ENCODE measurements around the gene DCST2.

DCST2 gene

GRCh38 chr1:155024315-155024714 lies 9.3 kb downstream of the DCST2 start:
- no peak overlapping the region for H3K4me2 ChIP-seq (ENCODE audit: insufficient read depth, low read length)
- no peak overlapping the region for H3K9ac ChIP-seq (ENCODE audit: low read depth, low read length)
- H3K27ac ChIP-seq (ENCODE audit: low read length): no peak overlapping the region
- no peak overlapping the region for H3K4me3 ChIP-seq (ENCODE audit: low read depth in 1 of 2, low read length in 2 of 2)
- no peak for ATAC-seq (ENCODE audit: insufficient read depth, low read depth)
- no peaks in the 10 kb centered on the region for H3K79me2 ChIP-seq (ENCODE audit: insufficient read depth, low read length)
- H3K27me3 ChIP-seq (ENCODE audit: insufficient read depth, low read length, poor library complexity): peaks cover 17% of the 10 kb centered on the region
- H3K9me3 ChIP-seq (ENCODE audit: insufficient read depth, low read length, severe bottlenecking): no peaks in the 10 kb centered on the region
- H3K36me3 ChIP-seq (ENCODE audit: insufficient read depth, low read length): no peaks in the 10 kb centered on the region
- H2AFZ ChIP-seq (ENCODE audit: low read depth, low read length): no peak overlapping the region
- H4K20me1 ChIP-seq (ENCODE audit: insufficient read depth, low read length): peaks cover 7% of the 10 kb centered on the region; the same call in 1 of the 2 replicates
- TF ChIP-seq EZH2 (IDR thresholded peaks at IDR 0.05; ENCODE audit: borderline replicate concordance, low read depth, low read length, severe bottlenecking) (no peak), CTCF (IDR thresholded peaks at IDR 0.05; ENCODE audit: borderline replicate concordance, extremely low read depth, low read length, poor library complexity, severe bottlenecking) (no peak)
- H3K4me1 ChIP-seq (ENCODE audit: insufficient read depth, low read length): no peaks in the 10 kb centered on the region
- no peak for DNase-seq

DNA sequence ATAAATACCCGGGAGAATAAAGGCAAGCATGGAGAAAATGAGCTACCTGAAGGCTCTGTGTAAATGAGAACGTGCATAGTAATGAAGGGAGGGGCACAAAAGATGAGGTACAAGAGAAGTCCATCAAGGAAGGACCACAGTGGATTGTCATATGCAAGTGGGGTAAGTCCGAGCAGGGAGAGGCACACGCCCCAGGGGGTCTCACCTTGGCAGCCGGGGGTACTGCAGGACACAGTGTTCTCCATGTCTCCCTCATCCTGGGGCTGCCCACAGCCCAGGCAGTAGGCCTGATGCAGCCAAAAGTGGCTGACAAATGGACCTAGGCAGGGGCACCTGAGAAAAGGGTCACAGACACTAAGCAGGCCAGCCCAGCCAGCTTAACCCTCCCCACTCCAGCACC lies 10.0 kb downstream of the DCST2 start:
- Histone ChIP-seq H3K9me3 (ENCODE audit: insufficient read depth, low read length, severe bottlenecking) (no peaks in the 10 kb centered on the region), H3K4me2 (ENCODE audit: insufficient read depth, low read length) (no peak overlapping the region), H3K4me1 (ENCODE audit: insufficient read depth, low read length) (no peaks in the 10 kb centered on the region), H3K36me3 (ENCODE audit: insufficient read depth, low read length) (no peaks in the 10 kb centered on the region), H2AFZ (ENCODE audit: low read depth, low read length) (no peak overlapping the region), H3K27me3 (ENCODE audit: insufficient read depth, low read length, poor library complexity) (peaks cover 21% of the 10 kb centered on the region), H3K4me3 (ENCODE audit: low read depth in 1 of 2, low read length in 2 of 2) (no peak overlapping the region), H3K9ac (ENCODE audit: low read depth, low read length) (no peak overlapping the region), H3K79me2 (ENCODE audit: insufficient read depth, low read length) (no peaks in the 10 kb centered on the region), H3K27ac (ENCODE audit: low read length) (no peak overlapping the region), H4K20me1 (ENCODE audit: insufficient read depth, low read length) (peaks cover 14% of the 10 kb centered on the region)
- ATAC-seq (ENCODE audit: insufficient read depth, low read depth): no peak
- TF ChIP-seq CTCF (IDR thresholded peaks at IDR 0.05; ENCODE audit: borderline replicate concordance, extremely low read depth, low read length, poor library complexity, severe bottlenecking): no peak
- no peak for TF ChIP-seq EZH2 (IDR thresholded peaks at IDR 0.05; ENCODE audit: borderline replicate concordance, low read depth, low read length, severe bottlenecking)
- DNase-seq: no peak

DNA sequence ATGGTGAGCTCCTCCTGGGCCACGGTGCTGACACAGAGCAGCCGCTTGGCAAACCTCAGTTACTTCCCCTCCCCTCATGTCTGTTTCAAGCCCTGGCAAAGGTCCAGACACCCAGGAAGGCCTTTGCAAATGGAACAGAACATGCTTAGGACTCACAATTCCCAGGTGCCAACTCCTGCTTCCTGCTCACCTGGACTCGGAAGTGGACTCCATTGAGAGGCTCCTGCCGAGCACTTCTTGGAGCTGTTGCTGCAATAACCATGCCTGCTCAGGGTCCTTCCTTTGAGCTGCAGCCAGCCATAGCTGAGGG lies 10.7 kb downstream of the DCST2 start:
- H3K4me1 ChIP-seq (ENCODE audit: insufficient read depth, low read length): peaks cover 2% of the 10 kb centered on the region
- H3K27ac ChIP-seq (ENCODE audit: low read length): no peak overlapping the region
- no peak overlapping the region for H2AFZ ChIP-seq (ENCODE audit: low read depth, low read length)
- peaks cover 18% of the 10 kb centered on the region for H4K20me1 ChIP-seq (ENCODE audit: insufficient read depth, low read length)
- H3K27me3 ChIP-seq (ENCODE audit: insufficient read depth, low read length, poor library complexity): peaks cover 22% of the 10 kb centered on the region
- no peaks in the 10 kb centered on the region for H3K79me2 ChIP-seq (ENCODE audit: insufficient read depth, low read length)
- no peak overlapping the region for H3K4me2 ChIP-seq (ENCODE audit: insufficient read depth, low read length)
- no peaks in the 10 kb centered on the region for H3K36me3 ChIP-seq (ENCODE audit: insufficient read depth, low read length)
- no peak overlapping the region for H3K4me3 ChIP-seq (ENCODE audit: low read depth in 1 of 2, low read length in 2 of 2)
- no peaks in the 10 kb centered on the region for H3K9me3 ChIP-seq (ENCODE audit: insufficient read depth, low read length, severe bottlenecking)
- no peak for ATAC-seq (ENCODE audit: insufficient read depth, low read depth)
- no peak overlapping the region for H3K9ac ChIP-seq (ENCODE audit: low read depth, low read length)
- TF ChIP-seq EZH2 (IDR thresholded peaks at IDR 0.05; ENCODE audit: borderline replicate concordance, low read depth, low read length, severe bottlenecking): no peak
- no peak for TF ChIP-seq CTCF (IDR thresholded peaks at IDR 0.05; ENCODE audit: borderline replicate concordance, extremely low read depth, low read length, poor library complexity, severe bottlenecking)
- DNase-seq: no peak
